Measurements from ENCODE around the gene MED29. TPM values are rescaled to one million over a fixed set of nuclear protein-coding genes. Genes with fewer than 3 reads are reported as not detected.
A peak's percentile ranks its signal among the peaks of the same experiment; 100 is the strongest.

Gene MED29
- total and polyA plus RNA-seq, 2 of the 13 experiments (the other 11 are each of a cell fraction or from before 2014, with no cell fraction given): 14.0 to 19.7 TPM

- TF ChIP-seq HIC2 (CRISPR knock-in tag; IDR thresholded peaks at IDR 0.05; ENCODE audit: low read depth) (no peak), ZNF781 (CRISPR knock-in tag; IDR thresholded peaks at IDR 0.05; ENCODE audit: borderline replicate concordance, not compliant biosample characterization) (peak; percentile 66), ZUFSP (CRISPR knock-in tag; IDR thresholded peaks at IDR 0.05; ENCODE audit: borderline replicate concordance) (no peak), ZSCAN21 (CRISPR knock-in tag; IDR thresholded peaks at IDR 0.05; ENCODE audit: borderline replicate concordance) (peak; percentile 72; the same call in 1 of the 2 replicates), HMG20B (CRISPR knock-in tag; conservative IDR thresholded peaks at IDR 0.05) (no peak), ETS1 (CRISPR knock-in tag; IDR thresholded peaks at IDR 0.05) (no peak), HNRNPH1 (optimal IDR thresholded peaks at IDR 0.05; ENCODE audit: low read depth, low read length) (no peak), FOXK1 (CRISPR knock-in tag; IDR thresholded peaks at IDR 0.05; ENCODE audit: borderline replicate concordance, low read depth) (peak; percentile 66; the same call in 1 of the 2 replicates), RFXAP (CRISPR knock-in tag; IDR thresholded peaks at IDR 0.05; ENCODE audit: borderline replicate concordance) (peak; percentile 56; the same call in 1 of the 2 replicates), MTF2 (CRISPR knock-in tag; IDR thresholded peaks at IDR 0.05; ENCODE audit: borderline replicate concordance) (no peak), STAT5B (CRISPR knock-in tag; IDR thresholded peaks at IDR 0.05) (no peak), TEF (CRISPR knock-in tag; IDR thresholded peaks at IDR 0.05) (no peak), CBFB (CRISPR knock-in tag; IDR thresholded peaks at IDR 0.05) (peak; percentile 63; the same call in 1 of the 2 replicates), XBP1 (CRISPR knock-in tag; IDR thresholded peaks at IDR 0.05) (no peak), ERF (CRISPR knock-in tag; IDR thresholded peaks at IDR 0.05) (no peak), STAG1 (CRISPR knock-in tag; IDR thresholded peaks at IDR 0.05) (peak; percentile 34), RFX1 (IDR thresholded peaks at IDR 0.05) (peak; percentile 66), TRIM24 (CRISPR knock-in tag; IDR thresholded peaks at IDR 0.05) (no peak), RXRA (CRISPR knock-in tag; IDR thresholded peaks at IDR 0.05) (peak; percentile 46; the same call in 1 of the 2 replicates), ZNF446 (CRISPR knock-in tag; IDR thresholded peaks at IDR 0.05) (no peak), ONECUT2 (CRISPR knock-in tag; IDR thresholded peaks at IDR 0.05) (no peak), PCBP2 (optimal IDR thresholded peaks at IDR 0.05; ENCODE audit: low read depth, low read length, poor library complexity, severe bottlenecking) (no peak), SRSF1 (optimal IDR thresholded peaks at IDR 0.05; ENCODE audit: low read depth, low read length) (peak; percentile 62), MTERF4 (CRISPR knock-in tag; IDR thresholded peaks at IDR 0.05) (no peak)
Observed at GRCh38 chr19:39341719-39342604, 49.2 kb upstream of the MED29 start, which contains the start of gene SAMD4B (continued).

Data from HepG2 (cell line).